ENCODE data around the gene LAT.

GRCh38 chr16:29012913-29013553 is 28.2 kb downstream of the LAT start:
- no peak for TF ChIP-seq POLR2A (IDR thresholded peaks at IDR 0.05)
- no peak for TF ChIP-seq CTCF (IDR thresholded peaks at IDR 0.05)
- no peak for TF ChIP-seq EP300 (IDR thresholded peaks at IDR 0.05)

Data from stomach (tissue), 4 donors.